Putamen (tissue), 1 donor: Measurements from ENCODE around the gene SIK3.
"Not testable (repeated sequence)": the region's sequence is repeated elsewhere in the genome, so short reads cannot be mapped to it uniquely, and the experiment has no call there.

Experiments used
- DNase-seq: peaks from one replicate; pipeline ENCODE4 v3.0.0-alpha.2; 2016; ENCODE audit warnings: low spot score

The SIK3 gene

DNA sequence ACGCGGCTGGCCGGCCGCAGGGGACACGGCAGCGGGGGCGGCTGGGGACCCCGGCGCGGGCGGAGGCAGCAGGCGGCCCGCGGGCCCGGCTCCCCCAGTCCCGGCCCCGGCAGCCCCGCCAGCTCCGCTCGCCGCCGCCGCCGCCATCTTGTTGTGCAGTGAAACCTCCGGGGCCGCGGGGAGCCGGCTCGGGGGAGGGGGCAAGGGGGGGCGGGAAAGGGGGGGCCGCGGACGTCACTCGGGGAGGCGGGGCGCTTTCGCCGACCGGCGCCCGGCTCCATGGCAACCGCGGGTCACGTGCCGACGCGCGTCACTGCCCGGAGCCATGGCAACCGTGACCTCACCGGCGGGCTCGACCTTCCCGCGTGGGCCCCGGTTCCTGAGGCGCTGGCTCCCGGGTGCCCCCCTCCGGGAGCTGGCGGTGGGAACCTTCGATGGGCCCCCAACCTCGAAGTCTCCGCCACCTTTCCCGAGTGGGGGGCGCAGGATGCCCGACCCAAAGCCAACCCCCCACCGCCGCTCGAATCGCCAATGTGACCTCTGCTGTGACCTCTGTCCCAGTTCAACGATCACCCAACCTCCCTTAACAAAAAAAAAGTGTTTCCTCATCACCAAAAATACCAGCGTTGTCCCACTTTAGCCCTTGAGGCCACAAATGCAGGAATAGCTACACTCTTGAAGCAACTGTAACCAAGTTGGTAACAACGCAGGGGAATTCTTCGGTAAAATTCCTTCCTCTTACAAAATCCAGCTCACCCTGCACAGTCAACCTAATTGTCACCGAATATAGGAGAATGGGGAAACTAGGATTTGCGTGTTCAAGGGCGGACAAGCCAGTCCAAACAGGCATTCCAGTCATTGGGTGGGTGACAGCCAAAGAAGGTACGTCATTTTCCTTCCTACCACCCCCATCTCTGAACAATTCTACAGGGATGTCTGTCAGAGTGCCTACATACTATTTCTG is at the start of gene SIK3:
Gene SIK3 (minus strand): TSS at position 160 of the 964 bp plus-strand sequence. CDS start 13 bp downstream, at position 147.
- peak; percentile 96 for DNase-seq

- no peak for DNase-seq
Observed at GRCh38 chr11:117146521-117146920, 48.3 kb upstream of the SIK3 start.

DNA sequence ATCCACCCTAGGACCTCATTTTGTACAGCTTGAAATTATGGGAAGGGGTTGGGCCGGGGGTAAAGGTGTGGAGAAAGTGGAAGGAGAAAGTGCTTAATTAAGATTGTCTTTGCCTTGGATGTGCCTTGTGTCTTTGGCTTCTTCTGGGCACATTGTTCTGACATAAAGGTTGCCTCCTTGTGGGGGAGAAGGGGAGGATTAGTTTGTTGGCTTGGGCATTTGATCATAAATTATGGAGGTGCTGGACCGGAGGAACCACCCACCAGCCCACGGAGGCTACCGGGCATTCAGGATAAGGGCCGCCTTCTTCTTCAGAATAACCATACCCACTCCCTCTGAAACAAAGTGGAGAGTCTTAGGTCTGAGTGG is 47.1 kb upstream of the SIK3 start:
- DNase-seq = no peak

GRCh38 chr11:117144477-117145392 is 46.5 kb upstream of the SIK3 start:
- no peak for DNase-seq

GRCh38 chr11:117143871-117144476 is 45.7 kb upstream of the SIK3 start, which contains the start of gene PAFAH1B2:
PAFAH1B2 (plus strand) TSS chr11:117144287; CDS start chr11:117152448, 8,161 bp downstream.
- peak; percentile 95 for DNase-seq

DNA sequence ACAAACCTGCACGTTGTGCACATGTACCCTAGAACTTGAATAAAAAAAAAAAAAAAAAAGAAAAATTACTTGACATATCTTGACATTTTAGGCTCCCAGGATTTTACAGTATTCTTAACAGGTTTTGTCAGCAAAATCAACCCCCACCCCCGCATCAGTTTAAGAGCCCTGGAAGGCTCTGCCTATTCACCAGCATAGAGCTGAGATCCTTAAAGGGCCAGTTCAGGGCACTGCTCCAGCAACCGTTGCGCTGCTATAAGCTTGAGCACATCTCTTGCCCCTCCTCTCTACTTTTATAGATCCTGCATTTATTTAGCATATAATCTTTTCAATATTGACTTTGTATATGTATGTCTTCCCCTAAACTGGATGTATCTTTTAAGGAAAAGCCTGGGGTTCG is 45.2 kb upstream of the SIK3 start:
- peak; percentile 72 for DNase-seq

DNA sequence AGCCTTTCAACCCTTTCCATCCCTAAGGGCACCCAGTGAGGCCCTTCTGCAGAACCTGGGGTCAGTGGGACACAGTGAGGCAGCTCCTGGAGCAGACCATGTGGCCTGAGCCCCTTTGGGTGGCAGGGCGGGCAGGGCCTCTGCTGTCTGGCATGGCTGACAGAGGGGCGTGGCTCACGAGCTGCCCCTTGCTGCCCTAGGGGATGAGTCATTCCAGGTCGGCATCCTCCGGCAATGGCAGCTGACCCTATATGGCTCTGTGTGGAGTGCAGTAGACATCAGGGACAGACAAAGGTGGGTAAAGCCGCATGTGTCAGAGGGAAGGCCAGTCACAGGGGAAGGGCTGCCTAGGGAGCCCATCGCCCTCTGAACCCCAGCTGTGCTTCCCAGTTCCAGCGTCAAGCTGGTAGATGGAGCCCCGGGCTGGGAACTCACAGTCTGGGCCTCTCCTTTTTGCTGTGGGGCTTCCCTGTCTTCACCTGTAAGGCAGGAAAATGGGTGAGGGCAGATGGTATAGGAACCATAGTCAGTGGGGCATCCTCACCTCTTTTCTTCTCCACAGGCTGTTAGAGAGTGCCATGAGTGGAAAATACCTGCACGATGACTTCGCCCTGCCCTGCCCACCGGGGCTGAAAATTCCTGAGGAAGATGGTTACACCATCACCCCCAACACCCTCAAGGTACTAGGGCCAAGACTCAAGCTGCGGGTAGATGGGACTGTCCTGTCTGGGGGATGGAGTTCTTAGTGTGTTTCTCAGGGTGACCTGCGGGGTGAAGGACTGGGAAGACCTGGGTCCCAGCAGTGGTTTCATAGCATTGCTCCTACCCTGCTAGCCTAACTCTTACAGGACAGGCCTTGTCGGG is 39.2 kb upstream of the SIK3 start:
- not testable (repeated sequence) for DNase-seq

DNA sequence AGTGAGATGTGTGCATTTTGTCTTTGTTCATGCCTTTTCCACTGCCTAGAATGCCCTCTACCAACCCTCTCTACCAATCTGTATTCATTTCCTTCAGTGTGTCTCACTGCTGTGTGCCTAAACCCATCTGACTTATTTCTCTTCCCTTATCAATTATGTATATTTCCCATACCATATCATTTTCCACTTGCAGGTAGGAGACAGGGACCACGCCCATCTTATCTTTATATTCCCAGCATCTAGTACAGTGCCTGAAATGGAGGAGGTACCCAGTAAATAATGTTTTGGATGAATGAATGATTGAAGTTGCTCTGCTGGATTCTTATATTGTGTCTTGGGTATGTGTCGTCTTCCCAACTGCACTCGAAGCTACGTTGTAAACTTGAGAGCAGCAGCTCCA is 36.8 kb upstream of the SIK3 start:
- not testable (repeated sequence) for DNase-seq

DNA sequence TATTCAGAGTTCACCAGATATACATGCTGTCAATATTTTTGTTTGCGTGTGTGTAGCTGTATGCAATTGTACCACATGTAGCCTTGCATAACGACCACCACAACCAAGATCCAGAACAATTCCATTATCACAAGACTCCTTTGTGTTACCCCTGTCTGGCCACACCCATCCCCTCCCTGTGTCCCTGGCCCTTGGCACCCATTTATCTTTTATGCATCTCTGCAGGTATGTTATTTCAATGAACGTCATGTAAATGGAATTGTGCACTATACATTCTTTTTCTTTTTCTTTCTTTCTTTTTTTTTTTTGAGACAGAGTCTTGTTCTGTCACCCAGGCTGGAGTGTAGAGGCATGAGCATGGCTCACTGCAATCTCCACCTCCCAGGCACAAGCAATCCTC is 36.2 kb upstream of the SIK3 start:
- DNase-seq = no peak

- DNase-seq = no peak
Observed at GRCh38 chr11:117130879-117131278, 32.7 kb upstream of the SIK3 start.

DNA sequence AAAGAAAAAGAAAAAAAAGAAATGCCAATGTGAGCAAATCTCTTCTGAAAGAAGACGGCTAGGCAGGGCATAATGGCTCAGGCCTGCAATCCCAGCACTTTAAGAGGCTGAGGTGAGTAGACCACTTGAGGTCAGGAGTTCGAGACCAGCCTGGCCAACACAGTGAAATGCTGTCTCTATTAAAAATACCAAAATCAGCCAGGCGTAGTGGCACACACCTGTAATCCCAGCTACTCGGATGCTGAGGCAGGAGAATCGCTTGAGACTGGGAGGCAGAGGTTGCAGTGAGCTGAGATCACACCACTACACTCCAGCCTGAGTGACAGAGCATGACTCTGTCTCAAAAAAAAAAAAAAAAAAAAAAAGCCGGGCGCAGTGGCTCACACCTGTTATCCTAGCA is 32.2 kb upstream of the SIK3 start:
- not testable (repeated sequence) for DNase-seq

DNA sequence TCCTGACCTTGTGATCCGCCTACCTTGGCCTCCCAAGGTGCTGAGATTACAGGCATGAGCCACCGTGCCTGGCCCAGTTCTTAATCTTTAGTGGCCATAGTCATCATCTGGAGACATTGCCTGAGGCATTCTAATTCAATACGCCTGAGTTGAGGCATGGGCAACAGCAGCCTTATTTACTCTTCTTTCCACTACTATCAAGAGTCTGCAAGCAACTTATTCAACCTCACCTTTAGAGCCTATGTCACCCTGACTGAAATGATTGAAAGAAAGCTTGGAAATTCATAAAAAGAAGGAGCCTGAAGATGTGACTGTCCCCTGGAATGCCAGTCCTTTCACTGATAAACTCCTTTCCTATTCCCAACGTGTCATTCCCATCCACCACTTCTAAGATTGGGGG is 30.1 kb upstream of the SIK3 start:
- DNase-seq = no peak

DNA sequence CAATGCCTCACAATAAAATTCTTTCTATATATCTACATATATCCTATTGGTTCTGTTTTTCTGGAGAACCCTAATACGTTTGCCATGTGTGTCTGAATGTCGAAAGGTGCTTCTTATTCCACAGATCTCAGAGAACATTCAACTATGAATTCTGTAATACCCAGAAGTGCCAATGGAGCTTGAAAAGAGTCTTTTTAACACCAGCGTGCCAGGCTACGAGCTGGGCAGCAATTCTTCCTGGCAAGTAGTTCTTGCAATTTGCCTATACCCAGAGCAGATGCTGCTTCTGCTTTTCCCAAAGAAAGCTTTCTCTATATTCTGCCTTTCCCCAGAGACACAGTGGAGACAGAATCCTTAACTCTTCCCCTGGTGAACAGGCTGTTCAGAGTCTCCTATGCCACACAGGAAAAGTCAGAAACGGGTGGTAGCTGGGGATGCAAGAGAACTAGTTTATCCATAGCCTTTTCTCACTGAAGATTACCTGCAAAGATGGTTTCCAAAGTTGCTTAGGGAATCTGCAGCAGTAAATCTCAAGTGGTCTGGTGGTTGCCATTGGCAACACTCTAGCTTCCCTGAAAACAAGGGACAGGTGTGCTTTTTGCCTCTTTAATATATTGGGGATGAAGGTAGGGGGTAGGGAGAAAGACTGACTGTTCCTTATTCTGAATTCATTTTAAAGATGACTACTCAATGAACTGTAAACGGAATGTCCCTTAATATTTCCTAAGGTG is 29.1 kb upstream of the SIK3 start:
- peak; percentile 41 for DNase-seq

GRCh38 chr11:117126223-117126965 is 28.2 kb upstream of the SIK3 start:
- DNase-seq = peak; percentile 89

DNA sequence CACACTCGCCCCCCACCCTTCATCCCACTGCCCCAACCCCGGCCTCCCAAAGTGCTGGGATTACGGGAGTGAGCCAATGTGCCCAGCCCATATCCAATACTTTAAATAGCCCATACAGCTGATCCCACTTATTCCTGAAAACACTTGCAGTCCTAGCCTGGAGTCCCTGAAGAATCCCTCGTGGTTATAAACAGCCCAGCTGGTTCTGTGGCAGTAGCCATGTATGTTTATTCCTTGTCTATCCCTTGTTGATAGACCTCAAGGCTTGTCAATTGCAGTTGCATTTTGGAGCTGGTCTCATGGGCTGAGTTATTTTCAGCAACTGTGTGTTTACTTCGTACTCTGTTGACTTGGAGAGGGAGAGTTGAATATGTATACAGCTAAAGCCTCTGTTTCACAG is 24.3 kb upstream of the SIK3 start:
- DNase-seq = no peak

- no peak for DNase-seq
Observed at GRCh38 chr11:117121176-117121575, 22.9 kb upstream of the SIK3 start.

DNA sequence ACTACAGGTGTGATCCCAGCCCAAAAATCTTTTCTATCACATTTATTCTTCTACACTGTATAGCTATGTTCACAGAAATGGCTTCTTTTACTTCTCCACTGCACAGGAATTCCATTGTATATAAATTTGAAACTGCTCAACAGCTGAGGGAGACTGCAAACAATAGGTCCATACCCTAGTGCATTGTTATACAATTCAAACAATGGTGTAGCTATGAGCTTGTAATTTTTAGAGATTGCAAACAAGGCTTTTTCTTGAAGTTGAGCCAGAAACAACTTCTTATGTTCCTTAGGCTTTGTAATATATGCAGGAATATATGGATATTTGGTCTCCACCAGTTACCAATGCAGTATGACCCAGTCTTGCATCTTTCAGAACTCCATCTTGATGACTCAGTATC is 19.5 kb upstream of the SIK3 start:
- no peak for DNase-seq

- DNase-seq = not testable (repeated sequence)
Observed at GRCh38 chr11:117112939-117113338, 14.7 kb upstream of the SIK3 start.

- not testable (repeated sequence) for DNase-seq
Observed at GRCh38 chr11:117112497-117112896, 14.3 kb upstream of the SIK3 start.
